IMR-90 (cell line): ENCODE results near the gene RBM7. TPM values are rescaled to one million over a fixed set of nuclear protein-coding genes. Genes with fewer than 3 reads are reported as not detected.

ENCODE experiments used
- ATAC-seq: fragments of 200-7000 bp; cut with Tn5 transposase; 2 replicates; pipeline ENCODE4 v1.9.1; 2020; ENCODE audit warnings: low read depth, mild to moderate bottlenecking, moderate library complexity
- BruUV-seq: library from RNA; stranded (reverse); fragments of 400-500 nt; replicated peaks from 2 replicates; lab custom pipeline; 2021; lab: Mats Ljungman, UMichigan
- CTCF ChIA-PET: fragments of 300-600 bp; formaldehyde crosslinking; extraction: SDS; loops from one replicate; lab custom pipeline; 2021; ENCODE audit warnings: antibody characterized with exemption; lab: Yijun Ruan, JAX
- POLR2A ChIA-PET: fragments of 300-600 bp; sonication (Branson Sonifier 250); formaldehyde crosslinking; loops from one replicate; lab custom pipeline; 2022; ENCODE audit warnings: antibody characterized with exemption; ENCODE audit not compliant: unreplicated experiment; lab: Charles Lee
- DNase-seq: peaks from one replicate; pipeline ENCODE4 v3.0.0; 2013
- H2AFZ ChIP-seq: replicated peaks from 2 replicates; pipeline ENCODE3; 2013; ENCODE audit warnings: low read length, mild to moderate bottlenecking; ENCODE audit not compliant: poor library complexity
- H2AK5ac ChIP-seq: 2 replicates; pipeline ENCODE4 v1.6.1; 2013; ENCODE audit warnings: low read depth, low read length, inconsistent platforms
- H2AK9ac ChIP-seq: replicated peaks from 2 replicates; pipeline ENCODE3; 2013; ENCODE audit warnings: mild to moderate bottlenecking, low read depth, low read length, moderate library complexity; ENCODE audit not compliant: poor library complexity
- H2BK120ac ChIP-seq: 2 replicates; pipeline ENCODE4 v1.6.1; 2013; ENCODE audit warnings: low read depth, low read length, inconsistent platforms
- H2BK15ac ChIP-seq: 3 replicates; pipeline ENCODE4 v1.6.1; 2013; ENCODE audit warnings: low read depth, low read length, inconsistent platforms
- H2BK20ac ChIP-seq: 2 replicates; pipeline ENCODE4 v1.6.1; 2013; ENCODE audit warnings: low read depth, mild to moderate bottlenecking, inconsistent platforms, low read length, moderate library complexity
- H2BK5ac ChIP-seq: 2 replicates; pipeline ENCODE4 v1.6.1; 2013; ENCODE audit warnings: mild to moderate bottlenecking, low read depth, low read length, inconsistent platforms; ENCODE audit not compliant: poor library complexity, severe bottlenecking
- H3K14ac ChIP-seq: replicated peaks from 2 replicates; pipeline ENCODE4 v1.6.1; 2013; ENCODE audit warnings: low read depth, low read length, inconsistent platforms
- H3K18ac ChIP-seq: 2 replicates; pipeline ENCODE4 v1.6.1; 2013; ENCODE audit warnings: low read depth, low read length, control low read depth
- H3K23ac ChIP-seq: 2 replicates; pipeline ENCODE4 v1.6.1; 2013; ENCODE audit warnings: low read depth, low read length, inconsistent platforms
- H3K27ac ChIP-seq: 2 replicates; pipeline ENCODE4 v1.5.1; 2013; ENCODE audit warnings: mild to moderate bottlenecking, control low read depth, low read length; ENCODE audit not compliant: insufficient read depth
- H3K27me3 ChIP-seq: 2 replicates; pipeline ENCODE4 v1.6.1; 2013; ENCODE audit warnings: low read length; ENCODE audit not compliant: control insufficient read depth, insufficient read depth
- H3K36me3 ChIP-seq: 2 replicates; pipeline ENCODE4 v1.6.1; 2013; ENCODE audit warnings: low read length, mixed read lengths; ENCODE audit not compliant: control insufficient read depth, insufficient read depth
- H3K4ac ChIP-seq: 2 replicates; pipeline ENCODE4 v1.6.1; 2013; ENCODE audit warnings: low read depth, low read length, inconsistent platforms
- H3K4me1 ChIP-seq: 2 replicates; pipeline ENCODE4 v1.6.1; 2013; ENCODE audit warnings: low read length, mixed read lengths; ENCODE audit not compliant: control insufficient read depth, insufficient read depth
- H3K4me2 ChIP-seq: 2 replicates; pipeline ENCODE4 v1.6.1; 2013; ENCODE audit warnings: low read depth, mild to moderate bottlenecking, control low read depth, low read length, moderate library complexity
- H3K4me3 ChIP-seq: 2 replicates; pipeline ENCODE4 v1.5.1; 2013; ENCODE audit warnings: low read depth, mild to moderate bottlenecking, control low read depth, low read length, moderate library complexity; ENCODE audit not compliant: insufficient read depth
- H3K56ac ChIP-seq: 2 replicates; pipeline ENCODE4 v1.6.1; 2013; ENCODE audit warnings: low read length, inconsistent platforms; ENCODE audit not compliant: insufficient read depth; ENCODE audit errors: extremely low read depth
- H3K79me1 ChIP-seq, 2 experiments: 2 replicates each; pipeline ENCODE4 v1.6.1; 2013; ENCODE audit warnings: low read length in 2 of 2, inconsistent platforms in 1 of 2, low read depth in 1 of 2
- H3K9ac ChIP-seq: 2 replicates; pipeline ENCODE4 v1.6.1; 2013; ENCODE audit warnings: low read depth, low read length, control low read depth
- H3K9me1 ChIP-seq: 2 replicates; pipeline ENCODE4 v1.6.1; 2013; ENCODE audit warnings: low read length, inconsistent platforms; ENCODE audit not compliant: insufficient read depth
- H3K9me3 ChIP-seq: 2 replicates; pipeline ENCODE4 v1.6.1; 2013; ENCODE audit warnings: low read length; ENCODE audit not compliant: control insufficient read depth, insufficient read depth
- H4K20me1 ChIP-seq: 2 replicates; pipeline ENCODE4 v1.6.1; 2013; ENCODE audit warnings: low read length, inconsistent platforms; ENCODE audit not compliant: insufficient read depth
- H4K5ac ChIP-seq: 2 replicates; pipeline ENCODE4 v1.6.1; 2013; ENCODE audit warnings: mild to moderate bottlenecking, low read depth, low read length, control low read depth
- H4K8ac ChIP-seq, 2 experiments: 2 replicates each; pipeline ENCODE4 v1.6.1; 2013; ENCODE audit warnings: low read depth in 2 of 2, low read length in 2 of 2, control low read depth in 1 of 2, inconsistent platforms in 1 of 2
- H4K91ac ChIP-seq: 2 replicates; pipeline ENCODE4 v1.6.1; 2013; ENCODE audit warnings: low read depth, low read length, inconsistent platforms; ENCODE audit not compliant: insufficient read depth
- CEBPB ChIP-seq: IDR thresholded peaks from 2 replicates; pipeline ENCODE4 v1.6.1; 2012; ENCODE audit warnings: low read depth, low read length, improper control_type of control experiment
- ELK1 ChIP-seq: fragments of 150-350 bp; IDR thresholded peaks from 2 replicates; pipeline ENCODE4 v1.6.1; 2016; ENCODE audit warnings: low read depth, mild to moderate bottlenecking, low read length, moderate library complexity, borderline replicate concordance
- RCOR1 ChIP-seq: IDR thresholded peaks from 2 replicates; pipeline ENCODE4 v1.6.1; 2012; ENCODE audit warnings: mild to moderate bottlenecking, low read length, improper control_type of control experiment; ENCODE audit not compliant: insufficient replicate concordance
- SMC3 ChIP-seq: fragments of 150-350 bp; IDR thresholded peaks from 2 replicates; pipeline ENCODE4 v1.6.1; 2016; ENCODE audit warnings: low read depth, mild to moderate bottlenecking, antibody characterized with exemption, low read length, moderate library complexity
- WGBS, 2 experiments: methylation state at CpG; one replicate each; pipeline versions ENCODE4 v1.1.5 to v1.1.7; 2013; ENCODE audit warnings: missing lambda C conversion rate in 2 of 2; ENCODE audit not compliant: insufficient read length in 1 of 2; ENCODE audit errors: extremely low coverage in 2 of 2; 5-methylcytosine and 5-hydroxymethylcytosine counted together
- dilution Hi-C: fragments of 300-500 bp; cut with HindIII; formaldehyde crosslinking; loops from one replicate; pipeline ENCODE4 v1.14.3; 2018; ENCODE audit warnings: low sequenced_read_pairs; ENCODE audit not compliant: unreplicated experiment
- in situ Hi-C: fragments of 300-500 bp; cut with MboI; formaldehyde crosslinking; loops from 3 replicates; pipeline ENCODE4 v1.14.3; 2019; ENCODE audit warnings: low sequenced_read_pairs, inconsistent platforms, mixed read lengths
- intact Hi-C: fragments of 100-400 bp; cut with micrococcal nuclease; formaldehyde crosslinking; loops from 2 replicates; pipeline ENCODE4 v1.10.0; 2022
- polyA plus RNA-seq, 3 experiments: library from polyadenylated mRNA; depleted of rRNA; stranded (reverse); fragments of >200 nt; gene quantifications; 2 replicates each; pipeline ENCODE4 v1.2.3, GENCODE V29; 2012; ENCODE audit warnings: low replicate concordance in 1 of 3
- total RNA-seq: library from RNA; depleted of rRNA; stranded (reverse); fragments of >200 nt; gene quantifications from 2 replicates; pipeline ENCODE4 v1.2.3, GENCODE V29; 2012
- TF ChIP-seq, protein P1 (sequence below): conservative IDR thresholded peaks from 2 replicates; pipeline ENCODE4 v1.5.1; 2012; ENCODE audit warnings: mild to moderate bottlenecking, low read depth, low read length, improper control_type of control experiment

The RBM7 gene
- total and polyA plus RNA-seq, 2 of the 4 experiments (the other 2 are of a cell fraction) = 27.8 to 111 TPM

DNA sequence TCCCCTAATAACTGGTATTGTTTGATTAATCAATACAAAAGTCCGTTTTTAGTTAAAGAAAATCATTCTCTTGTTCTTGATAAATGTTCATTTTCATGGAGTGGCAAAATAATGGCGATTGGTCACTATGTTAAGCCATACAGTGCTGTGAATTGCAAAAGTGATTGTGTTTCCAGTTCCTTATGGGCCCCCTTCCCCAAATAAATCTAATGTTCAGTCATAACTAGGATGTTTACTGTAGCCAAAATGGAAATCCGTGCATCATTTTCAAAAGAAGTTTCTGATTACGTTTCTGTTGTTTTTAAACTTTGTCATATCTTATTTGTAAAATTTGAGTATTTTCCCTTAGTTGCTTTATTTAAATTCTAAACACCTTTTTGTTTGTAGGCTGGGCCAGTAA lies 845 bp downstream of the RBM7 start:
- in situ Hi-C loops = no loop called here
- no peak for ATAC-seq
- no peak overlapping the region for H2AK9ac ChIP-seq
- DNase-seq = no peak
- H4K20me1 ChIP-seq = peaks cover 10% of the 10 kb centered on the region; the same call in 1 of the 2 replicates
- ChIA-PET POLR2A (no interaction called here), CTCF (interaction anchor here (0.6 kb wide), 1 partner anchor 1053 kb away, joined by 3 read pairs; no protein-coding TSS in a partner anchor)
- H4K5ac ChIP-seq = peak overlapping the region; percentile 40; the same call in 1 of the 2 replicates
- peaks cover 5% of the 10 kb centered on the region; the same call in 1 of the 2 replicates for H3K4me1 ChIP-seq
- no TSS peak for BruUV-seq
- peak overlapping the region; percentile 82 for H2BK5ac ChIP-seq
- H3K27ac ChIP-seq = peak overlapping the region; percentile 92; the same call in 1 of the 2 replicates
- H2AFZ ChIP-seq = no peak overlapping the region
- no peak overlapping the region for H2AK5ac ChIP-seq
- TF ChIP-seq, protein P1, sequence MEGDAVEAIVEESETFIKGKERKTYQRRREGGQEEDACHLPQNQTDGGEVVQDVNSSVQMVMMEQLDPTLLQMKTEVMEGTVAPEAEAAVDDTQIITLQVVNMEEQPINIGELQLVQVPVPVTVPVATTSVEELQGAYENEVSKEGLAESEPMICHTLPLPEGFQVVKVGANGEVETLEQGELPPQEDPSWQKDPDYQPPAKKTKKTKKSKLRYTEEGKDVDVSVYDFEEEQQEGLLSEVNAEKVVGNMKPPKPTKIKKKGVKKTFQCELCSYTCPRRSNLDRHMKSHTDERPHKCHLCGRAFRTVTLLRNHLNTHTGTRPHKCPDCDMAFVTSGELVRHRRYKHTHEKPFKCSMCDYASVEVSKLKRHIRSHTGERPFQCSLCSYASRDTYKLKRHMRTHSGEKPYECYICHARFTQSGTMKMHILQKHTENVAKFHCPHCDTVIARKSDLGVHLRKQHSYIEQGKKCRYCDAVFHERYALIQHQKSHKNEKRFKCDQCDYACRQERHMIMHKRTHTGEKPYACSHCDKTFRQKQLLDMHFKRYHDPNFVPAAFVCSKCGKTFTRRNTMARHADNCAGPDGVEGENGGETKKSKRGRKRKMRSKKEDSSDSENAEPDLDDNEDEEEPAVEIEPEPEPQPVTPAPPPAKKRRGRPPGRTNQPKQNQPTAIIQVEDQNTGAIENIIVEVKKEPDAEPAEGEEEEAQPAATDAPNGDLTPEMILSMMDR = no peak
- no peak for TF ChIP-seq SMC3
- no peak for TF ChIP-seq ELK1
- TF ChIP-seq CEBPB = no peak
- no peak for TF ChIP-seq RCOR1
- 0 out of 2 replicates have a peak overlapping the region, but pooled peaks have one; percentile 20 for H4K91ac ChIP-seq
- H2BK15ac ChIP-seq = peak overlapping the region; percentile 9; the same call in 1 of the 3 replicates
- peaks cover 4% of the 10 kb centered on the region for H3K36me3 ChIP-seq
- H3K79me1 ChIP-seq = peaks cover 8 to 17% of the 10 kb centered on the region in 2 experiments; a peak in 3 of 4 replicates
- no peaks in the 10 kb centered on the region for H3K9me1 ChIP-seq
- WGBS, 2 experiments = no CpG with 5 or more reads among the region's 4 CpGs
- H3K4me3 ChIP-seq = peak overlapping the region; percentile 72
- H3K4me2 ChIP-seq = peak overlapping the region; percentile 98
- intact Hi-C loops = loop anchor here (1.0 to 5.0 kb wide), 2 partner anchors 38 to 119 kb away; partner anchors contain the start of gene REXO2
- peak overlapping the region; percentile 66; the same call in 1 of the 2 replicates for H3K18ac ChIP-seq
- dilution Hi-C loops = no loop called here
- no peak overlapping the region for H3K4ac ChIP-seq
- peak overlapping the region; percentile 49 for H3K14ac ChIP-seq
- H3K56ac ChIP-seq = 0 out of 2 replicates have a peak overlapping the region, but pooled peaks have one; percentile 66
- H4K8ac ChIP-seq = peak overlapping the region; percentile 96 to 97; a peak in 3 of 4 replicates
- peak overlapping the region; percentile 92; the same call in 1 of the 2 replicates for H3K23ac ChIP-seq
- no peak overlapping the region for H2BK20ac ChIP-seq
- no peaks in the 10 kb centered on the region for H3K27me3 ChIP-seq
- H2BK120ac ChIP-seq = 0 out of 2 replicates have a peak overlapping the region, but pooled peaks have one; percentile 9
- H3K9me3 ChIP-seq = no peaks in the 10 kb centered on the region
- peak overlapping the region; percentile 99; the same call in 1 of the 2 replicates for H3K9ac ChIP-seq
